HG03558 (cell line): Measurements from ENCODE around the gene DPPA3.
"Not testable (repeated sequence)": the region's sequence is repeated elsewhere in the genome, so short reads cannot be mapped to it uniquely, and the experiment has no call there.

Experiments
- ATAC-seq: cut with Tn5 transposase; IDR thresholded peaks from one replicate; pipeline ENCODE4 v1.9.1; 2021; ENCODE audit warnings: moderate number of reproducible peaks; ENCODE audit not compliant: unreplicated experiment; ENCODE audit errors: extremely low read depth

DPPA3 gene

GRCh38 chr12:7711133-7711532 is at the start of gene DPPA3:
Gene DPPA3 (plus strand): TSS chr12:7711433. CDS start chr12:7711571, 138 bp downstream.
- no peak for ATAC-seq

DNA sequence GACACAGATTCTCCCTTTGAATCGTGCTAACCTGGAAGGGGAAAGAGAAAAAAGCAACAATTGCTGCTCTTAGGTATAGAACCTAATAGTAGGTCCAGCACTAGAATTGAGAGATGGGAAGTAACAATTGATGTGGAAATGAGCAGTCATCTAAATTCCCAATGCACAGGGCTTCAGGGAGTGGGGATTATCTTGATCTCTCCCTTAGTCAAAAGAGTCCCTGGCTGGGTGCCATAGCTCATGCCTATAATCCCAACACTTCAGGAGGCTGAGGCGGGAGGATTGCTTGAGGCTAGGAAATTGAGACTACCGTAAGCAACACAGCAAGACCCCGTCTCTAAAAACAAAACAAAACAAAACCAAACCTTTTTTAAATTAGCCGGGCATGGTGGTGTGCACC is 49.5 kb upstream of the DPPA3 start:
- no peak for ATAC-seq

DNA sequence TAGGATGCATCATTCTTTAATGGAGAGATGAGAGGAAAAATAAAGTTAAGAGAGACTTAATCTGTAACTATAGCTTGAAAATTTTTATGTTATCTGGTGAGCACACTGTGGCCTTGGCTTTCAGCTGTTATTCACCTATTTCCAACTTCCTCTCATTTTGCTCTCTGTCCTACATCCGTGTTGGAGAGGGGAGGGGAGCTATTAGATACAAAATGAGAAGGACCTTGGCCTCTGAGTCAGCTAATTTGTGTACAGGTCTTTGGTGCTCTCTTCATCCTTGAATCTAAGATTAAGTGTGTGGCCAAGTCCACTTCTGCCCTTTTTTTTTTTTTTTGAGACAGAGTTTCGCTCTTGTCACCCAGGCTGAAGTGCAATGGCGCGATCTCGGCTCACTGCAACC is 44.6 kb upstream of the DPPA3 start:
- ATAC-seq = no peak

DNA sequence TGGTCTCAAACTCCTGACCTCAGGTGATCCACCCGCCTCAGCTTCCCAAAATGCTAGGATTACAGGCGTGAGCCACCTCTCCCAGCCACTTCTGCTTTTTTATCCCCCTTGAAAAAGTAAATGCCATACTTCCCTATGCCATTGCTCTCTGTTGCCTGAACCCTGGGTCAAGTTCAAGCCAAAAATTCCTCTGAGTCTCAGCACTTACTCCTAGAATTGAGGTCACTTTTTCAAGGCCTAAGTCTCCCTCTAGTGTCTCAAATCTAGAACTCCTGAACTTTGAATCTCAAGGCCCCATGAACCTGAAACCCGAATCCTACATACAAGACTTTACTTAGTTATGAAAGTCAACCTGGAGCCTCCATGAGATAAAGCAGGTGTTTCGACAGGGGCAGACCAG is 44.1 kb upstream of the DPPA3 start:
- no peak for ATAC-seq

GRCh38 chr12:7668171-7668570 is 43.1 kb upstream of the DPPA3 start:
- no peak for ATAC-seq

GRCh38 chr12:7675455-7675854 is 35.8 kb upstream of the DPPA3 start:
- ATAC-seq = not testable (repeated sequence)

GRCh38 chr12:7677432-7677888 is 33.8 kb upstream of the DPPA3 start:
- not testable (repeated sequence) for ATAC-seq

DNA sequence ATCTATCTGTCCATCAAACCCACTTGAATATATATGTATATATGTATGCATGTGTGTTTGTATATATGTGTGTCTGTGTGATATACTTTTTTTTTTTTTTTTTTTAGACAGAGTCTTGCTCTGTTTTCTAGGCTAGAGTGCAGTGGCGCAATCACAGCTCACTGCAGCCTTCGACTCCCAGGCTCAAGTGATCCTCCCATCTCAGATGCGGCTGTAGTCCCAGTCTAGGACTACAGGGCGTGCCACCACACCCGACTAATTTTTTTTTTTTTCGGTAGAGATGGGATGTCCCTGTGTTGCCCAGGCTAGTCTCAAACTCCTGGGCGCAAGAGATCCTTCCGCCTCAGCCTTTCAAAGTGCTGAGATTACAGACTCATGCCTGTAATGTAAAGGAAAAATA is 32.5 kb upstream of the DPPA3 start:
- ATAC-seq = no peak

GRCh38 chr12:7679251-7680045 is 31.8 kb upstream of the DPPA3 start:
- ATAC-seq = no peak

DNA sequence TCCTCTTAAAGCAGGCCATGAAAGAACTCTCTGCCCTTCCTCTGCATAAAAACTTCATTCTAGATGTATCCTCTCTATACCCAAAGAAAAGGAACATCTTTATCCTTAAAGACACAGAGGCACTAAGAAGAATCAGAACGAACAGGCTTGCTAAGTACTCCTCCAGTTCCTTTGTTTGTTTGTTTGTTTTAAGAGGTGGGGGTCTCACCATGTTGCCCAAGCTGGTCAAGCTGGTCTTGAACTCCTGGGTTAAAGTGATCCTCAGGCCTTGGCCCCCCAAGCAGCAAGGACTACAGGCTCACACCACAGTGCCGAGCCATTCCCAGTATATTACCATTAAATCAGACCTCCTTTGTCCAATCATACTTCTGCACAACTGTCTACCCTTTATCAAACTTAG is 29.7 kb upstream of the DPPA3 start:
- no peak for ATAC-seq

GRCh38 chr12:7693793-7694192 is 17.4 kb upstream of the DPPA3 start:
- ATAC-seq = no peak

- ATAC-seq = no peak
Observed at GRCh38 chr12:7694556-7695236, 16.5 kb upstream of the DPPA3 start.

DNA sequence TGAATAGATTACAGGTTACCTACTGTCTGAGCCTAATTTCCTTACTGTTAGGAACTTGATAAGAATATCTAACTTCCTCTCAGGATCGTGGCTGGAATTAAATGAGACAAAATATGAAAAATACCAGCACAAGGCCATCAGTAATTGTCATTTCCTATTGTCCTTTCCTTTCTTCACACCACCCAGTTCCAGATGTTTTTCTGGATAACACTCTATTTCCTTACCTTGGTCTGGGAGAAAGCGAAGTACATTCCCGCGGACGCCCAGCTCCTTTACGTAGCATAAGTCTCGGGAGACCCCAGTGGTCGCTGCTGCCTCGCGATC is 16.0 kb upstream of the DPPA3 start:
- no peak for ATAC-seq

- ATAC-seq = no peak
Observed at GRCh38 chr12:7695566-7696197, 15.6 kb upstream of the DPPA3 start, which contains the start of gene GDF3. Gene GDF3 (minus strand): TSS chr12:7695775. CDS start chr12:7695728, 47 bp downstream.

DNA sequence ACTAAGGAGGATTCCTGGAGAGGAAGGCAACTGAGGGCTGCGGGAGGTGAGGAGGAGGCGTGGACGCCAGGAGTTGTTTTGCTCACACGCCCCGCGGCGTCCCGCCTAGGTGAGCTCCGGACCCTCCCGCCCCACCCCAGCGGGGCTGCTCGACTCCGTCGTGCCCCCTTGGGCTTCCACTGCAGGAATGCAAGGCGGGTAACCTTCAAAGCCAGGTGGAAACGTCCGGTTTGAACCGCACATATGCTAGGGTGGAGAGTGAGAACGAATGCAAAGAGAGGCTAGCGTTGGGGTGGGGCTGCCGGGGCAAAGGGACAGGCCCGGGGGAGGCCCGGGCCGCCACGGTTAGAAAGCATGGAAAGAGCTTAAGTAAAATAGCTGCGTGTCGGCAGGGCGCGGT is 5.4 kb upstream of the DPPA3 start:
- no peak for ATAC-seq

DNA sequence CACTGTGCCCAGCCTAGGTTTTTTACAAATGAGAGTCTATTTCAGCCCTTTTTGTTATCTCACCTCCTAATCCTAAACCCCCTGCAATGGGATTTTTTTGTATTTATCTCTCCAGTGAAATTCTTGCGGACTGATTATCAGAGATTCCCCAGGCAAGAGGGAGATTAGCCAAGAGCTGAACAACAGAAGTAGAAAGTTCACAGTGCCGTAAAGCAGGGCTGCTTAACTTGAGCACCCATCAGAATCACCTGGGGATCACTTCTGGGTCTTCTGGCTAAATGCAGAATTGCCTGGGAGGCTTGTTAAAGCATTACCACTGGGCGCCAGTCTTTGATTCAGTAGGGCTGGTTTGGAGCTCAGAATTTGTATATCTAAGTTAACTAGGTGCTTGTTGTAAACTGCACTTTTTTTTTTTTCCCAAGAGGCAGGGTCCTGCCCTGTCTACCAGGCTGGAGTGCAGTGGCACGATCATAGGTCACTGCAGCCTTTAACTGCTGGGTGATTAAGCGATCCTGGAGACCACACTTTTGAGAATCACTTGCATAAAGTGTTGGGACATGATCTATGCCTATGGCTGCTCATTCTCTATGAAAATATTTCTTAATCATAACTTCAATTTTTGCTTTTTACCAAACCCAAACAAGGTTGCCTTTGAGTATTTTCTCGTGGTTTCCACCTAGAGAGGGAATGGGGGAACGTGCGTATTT is 1.1 kb upstream of the DPPA3 start:
- ATAC-seq = no peak

GRCh38 chr12:7712841-7713442 is 1.7 kb downstream of the DPPA3 start:
- ATAC-seq = no peak

DNA sequence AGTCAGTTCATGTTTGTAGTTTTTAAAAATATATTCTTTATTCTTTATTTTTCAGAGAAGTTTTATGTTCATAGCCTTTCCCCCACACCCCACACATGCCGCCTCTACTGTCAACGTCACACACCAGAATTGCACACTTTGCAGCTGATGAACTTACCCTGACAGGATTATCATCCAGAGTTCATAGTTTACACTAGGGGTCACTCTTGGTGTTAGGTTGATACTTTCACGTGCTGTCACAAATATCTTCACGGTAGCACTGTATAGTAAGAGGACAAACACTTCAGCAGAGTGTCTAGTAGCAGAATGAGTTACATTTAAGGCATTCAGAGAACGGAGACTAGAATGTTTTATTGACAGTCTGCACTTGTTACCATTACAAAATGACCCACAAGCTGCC is 5.1 kb downstream of the DPPA3 start:
- ATAC-seq = no peak

DNA sequence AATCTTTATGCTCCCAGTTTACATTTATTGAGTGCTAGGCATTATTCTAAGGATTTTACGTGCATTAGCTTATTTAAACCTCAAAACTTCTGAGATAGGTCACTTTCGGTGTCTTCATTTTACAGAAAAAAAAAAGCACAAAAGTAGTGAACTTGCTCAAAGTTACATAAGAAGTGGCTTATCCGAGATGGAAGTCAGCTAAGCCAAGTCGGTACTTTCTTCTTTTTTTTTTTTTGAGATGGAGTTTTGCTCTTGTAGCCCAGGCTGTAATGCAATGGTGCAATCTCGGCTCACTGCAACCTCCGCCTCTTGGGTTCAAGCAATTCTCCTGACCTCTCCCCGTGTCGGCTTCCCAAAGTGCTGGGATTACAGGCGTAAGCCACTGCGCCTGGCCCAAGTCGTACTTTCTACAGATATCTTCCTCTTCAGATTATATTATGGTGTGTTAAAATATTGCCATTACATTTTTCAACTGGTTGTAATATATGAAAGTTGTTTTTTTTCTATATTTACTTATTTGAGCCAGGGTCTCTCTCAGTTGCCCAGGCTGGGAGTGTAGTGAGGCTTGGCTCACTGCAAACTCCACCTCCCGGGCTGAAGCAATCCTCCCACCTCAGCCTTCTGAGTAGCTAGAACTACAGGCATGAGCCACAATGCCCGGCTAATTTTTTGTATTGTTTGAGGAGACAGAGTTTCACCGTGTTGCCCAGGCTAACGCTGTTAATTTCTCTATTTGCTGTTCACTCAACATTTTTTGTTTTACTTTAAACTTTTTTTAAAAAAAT is 8.9 kb downstream of the DPPA3 start:
- ATAC-seq = no peak

GRCh38 chr12:7723926-7724325 is 12.7 kb downstream of the DPPA3 start:
- ATAC-seq = no peak
